HG03045 (cell line): ENCODE results near the gene SCYGR7.
"Not testable (repeated sequence)": the region's sequence is repeated elsewhere in the genome, so short reads cannot be mapped to it uniquely, and the experiment has no call there.

Source experiments
- ATAC-seq: cut with Tn5 transposase; IDR thresholded peaks from one replicate; pipeline ENCODE4 v1.9.1; 2021; ENCODE audit warnings: mild to moderate bottlenecking, moderate library complexity; ENCODE audit not compliant: unreplicated experiment

The SCYGR7 gene, protein sequence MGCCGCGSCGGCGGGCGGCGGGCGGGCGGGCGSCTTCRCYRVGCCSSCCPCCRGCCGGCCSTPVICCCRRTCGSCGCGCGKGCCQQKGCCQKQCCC

DNA sequence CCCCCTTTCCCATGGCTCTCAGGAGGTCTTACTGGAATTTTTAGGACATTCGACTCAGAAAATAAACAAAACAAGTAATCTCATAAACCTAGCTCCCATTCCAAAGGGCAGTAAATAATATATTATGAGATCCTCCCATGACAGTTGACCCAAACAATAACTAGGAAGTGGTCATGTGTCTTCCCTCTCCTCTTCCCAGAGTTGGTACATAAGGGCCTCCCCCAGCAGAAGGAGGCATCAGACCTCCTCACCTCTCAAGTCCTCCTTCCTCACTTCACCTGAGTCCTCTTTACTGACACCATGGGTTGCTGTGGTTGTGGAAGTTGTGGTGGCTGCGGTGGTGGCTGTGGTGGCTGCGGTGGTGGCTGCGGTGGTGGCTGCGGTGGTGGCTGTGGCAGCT is at the start of gene SCYGR7:
SCYGR7 (plus strand) TSS at position 301 of the 400 bp plus-strand sequence; CDS start at position 301, 0 bp downstream.
- no peak for ATAC-seq

DNA sequence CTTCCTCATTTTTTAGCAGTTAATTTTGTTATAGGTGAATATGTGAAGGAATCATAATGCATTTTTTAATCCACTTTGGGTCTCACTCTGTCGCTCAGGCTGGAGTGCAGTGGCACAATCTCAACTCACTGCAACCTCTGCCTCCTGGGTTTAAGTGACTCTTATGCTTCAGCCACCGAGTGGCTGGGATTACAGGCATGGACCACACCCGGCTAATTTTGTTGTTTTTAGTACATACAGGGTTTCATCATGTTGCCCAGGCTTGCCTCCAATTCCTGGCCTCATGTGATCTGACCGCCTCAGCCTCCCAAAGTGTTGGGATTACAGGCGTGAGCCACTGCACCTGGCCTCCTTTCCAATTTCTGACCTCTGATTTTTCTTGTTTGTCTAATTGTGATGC is 43.9 kb upstream of the SCYGR7 start:
- ATAC-seq, result no peak

DNA sequence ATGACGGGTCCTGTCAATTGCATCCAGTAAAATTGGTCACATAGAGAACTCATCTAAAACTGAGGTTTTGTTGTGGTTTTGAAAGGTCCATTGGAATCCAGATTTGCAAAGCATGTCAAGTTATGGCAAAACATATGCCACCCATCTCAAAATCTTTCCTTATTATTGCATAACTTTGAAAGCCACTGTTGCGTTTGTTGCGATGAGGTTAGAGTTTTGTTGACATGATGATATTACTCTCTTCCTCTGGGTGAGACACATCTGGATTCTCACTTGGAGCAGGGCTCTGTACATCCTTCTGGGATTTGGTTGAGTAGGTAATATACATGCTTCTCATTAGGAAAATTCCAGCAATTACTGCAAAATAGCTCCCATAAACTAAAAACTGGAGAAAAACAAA is 40.9 kb upstream of the SCYGR7 start:
- no peak for ATAC-seq

DNA sequence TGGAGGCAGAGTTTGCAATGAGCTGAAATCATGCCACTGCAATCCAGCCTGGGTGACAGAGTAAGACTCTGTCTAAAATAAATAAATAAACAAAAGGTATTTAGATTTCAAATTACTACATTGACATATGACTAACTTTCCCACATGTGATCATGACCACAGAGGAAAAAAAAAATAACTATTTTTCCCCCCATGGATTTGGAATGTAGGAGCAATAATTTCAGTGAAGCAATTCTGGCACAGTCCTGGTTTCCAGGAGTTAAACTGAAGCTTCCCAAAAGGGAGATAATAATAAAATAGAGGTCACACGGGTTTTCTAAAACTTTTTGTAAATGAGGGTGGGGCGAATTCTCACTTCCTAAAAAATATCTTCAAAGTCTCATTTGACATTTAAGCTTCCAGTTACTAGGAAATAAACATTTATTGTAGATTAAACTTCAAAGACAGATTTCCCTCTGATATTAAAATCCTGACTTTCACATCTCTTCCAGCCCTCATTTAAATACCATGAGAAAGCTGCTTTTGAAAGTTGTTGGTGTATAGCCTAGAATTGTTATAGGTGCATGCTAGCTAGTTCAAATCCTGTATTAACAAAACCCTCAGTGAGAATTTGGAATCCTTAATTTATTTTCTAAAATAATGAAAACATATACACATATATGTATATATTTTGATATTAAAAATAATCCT is 31.0 kb upstream of the SCYGR7 start:
- no peak for ATAC-seq

DNA sequence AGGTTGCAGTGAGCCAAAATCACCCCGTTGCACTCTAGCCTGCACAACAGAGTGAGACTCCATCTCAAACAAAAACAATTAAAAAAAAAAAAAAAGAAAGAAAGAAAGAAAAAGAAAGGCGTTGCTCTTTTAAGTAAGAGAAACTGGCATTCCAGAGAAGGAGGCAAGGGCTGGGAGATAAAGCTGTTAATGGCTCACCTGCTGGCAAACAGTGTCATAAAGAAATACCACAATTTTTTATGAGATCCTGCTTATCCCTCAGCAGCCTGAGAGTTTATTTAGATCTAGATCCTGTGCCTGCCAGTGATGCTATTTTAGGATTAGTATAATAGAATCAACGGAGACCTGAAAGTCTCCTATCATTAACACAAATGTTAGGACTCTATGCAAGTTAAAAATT is 26.6 kb upstream of the SCYGR7 start:
- no peak for ATAC-seq

DNA sequence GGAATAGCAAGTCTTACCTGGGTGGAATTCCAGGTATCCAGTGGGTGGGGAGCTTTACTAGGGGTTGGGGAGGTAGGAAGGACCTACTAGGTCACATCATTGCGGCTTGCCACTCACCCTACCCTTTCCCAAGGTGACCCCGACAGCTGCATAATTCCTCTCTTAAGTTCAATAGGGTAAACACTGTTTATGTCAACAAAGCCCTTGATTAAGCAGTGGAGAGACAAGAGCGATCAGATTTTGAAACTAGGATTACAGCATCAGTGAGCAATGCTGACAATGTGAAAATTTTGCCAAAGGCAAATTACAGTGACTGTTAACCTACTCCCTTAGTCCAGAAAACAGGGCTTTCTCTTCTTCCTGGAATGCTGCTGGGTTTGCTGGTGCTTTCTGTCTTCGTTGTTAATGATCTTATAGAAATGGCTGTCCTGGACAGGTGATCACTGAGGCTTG is 24.8 kb upstream of the SCYGR7 start:
- ATAC-seq, result no peak

DNA sequence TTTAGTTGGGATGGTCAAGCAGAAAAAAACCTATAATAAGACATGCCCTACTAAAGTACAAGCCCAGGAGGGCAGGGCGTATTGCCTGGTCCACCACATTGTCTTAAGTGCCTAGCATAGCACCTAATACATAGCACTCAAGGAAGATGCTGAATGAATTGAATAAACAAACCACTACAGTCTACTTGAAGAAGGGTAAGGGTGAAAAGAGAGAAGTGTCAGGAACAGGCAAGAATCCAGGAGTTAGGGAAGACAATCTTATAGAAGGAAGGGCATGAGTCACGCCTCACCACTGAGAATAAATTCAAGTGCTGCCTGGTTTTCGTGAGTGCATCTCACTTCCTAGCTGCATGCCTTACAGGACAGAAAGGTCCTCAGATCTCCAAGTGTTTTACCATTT is 24.2 kb upstream of the SCYGR7 start:
- no peak for ATAC-seq

DNA sequence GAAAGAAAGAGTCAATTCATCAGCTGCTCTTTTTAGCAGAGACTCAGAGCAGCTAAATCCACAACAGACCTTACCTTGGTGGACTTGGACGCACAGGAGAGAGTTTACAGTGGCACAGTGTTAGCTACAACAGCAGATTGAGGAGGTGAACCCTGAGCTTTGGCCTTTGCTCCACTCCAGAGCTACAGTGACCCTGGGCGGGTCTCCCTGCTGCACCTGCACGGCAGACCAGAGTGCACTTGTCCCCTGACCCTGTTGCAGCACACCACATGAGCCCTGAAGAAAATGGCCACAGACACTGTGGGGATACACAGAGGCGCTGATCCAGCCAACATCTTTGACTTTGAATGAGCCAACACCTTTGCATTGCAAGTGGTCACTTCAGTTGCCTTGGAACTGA is 21.3 kb upstream of the SCYGR7 start:
- ATAC-seq, result no peak

DNA sequence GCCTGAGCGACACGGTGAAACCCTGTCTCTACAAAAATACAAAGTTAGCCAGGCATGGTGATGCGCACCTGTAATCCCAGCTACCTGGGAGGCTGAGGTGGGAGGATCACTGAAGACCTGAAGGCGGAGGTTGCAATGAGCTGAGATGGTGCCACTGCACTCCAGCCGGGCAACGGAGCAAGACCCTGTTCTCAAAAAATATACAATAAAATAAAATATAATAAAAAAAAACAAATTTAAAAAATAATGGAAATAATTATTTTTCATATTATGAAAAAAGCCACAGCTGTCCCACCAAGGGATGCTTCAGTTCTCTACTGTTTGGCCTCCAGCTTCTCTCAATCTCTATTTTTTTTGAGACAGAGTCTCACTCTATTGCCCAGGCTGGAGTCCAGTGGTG is 20.7 kb upstream of the SCYGR7 start:
- no peak for ATAC-seq

DNA sequence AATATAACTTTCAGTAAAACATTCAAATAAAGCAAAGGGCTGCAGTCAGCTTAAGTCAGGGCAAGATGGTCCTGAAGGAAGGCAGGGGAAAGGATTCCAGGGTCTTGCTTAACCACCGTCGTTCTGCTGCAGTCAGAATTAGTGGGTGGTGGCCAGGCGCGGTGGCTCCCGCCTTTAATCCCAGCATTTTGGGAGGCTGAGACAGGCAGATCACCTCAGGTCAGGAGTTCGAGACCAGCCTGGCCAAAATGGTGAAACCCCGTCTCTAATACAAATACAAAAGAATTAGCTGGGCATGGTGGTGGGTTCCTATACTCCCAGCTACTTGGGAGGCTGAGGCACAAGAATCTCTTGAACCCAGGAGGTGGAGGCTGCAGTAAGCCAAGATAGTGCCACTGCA is 17.1 kb upstream of the SCYGR7 start:
- ATAC-seq, result no peak

DNA sequence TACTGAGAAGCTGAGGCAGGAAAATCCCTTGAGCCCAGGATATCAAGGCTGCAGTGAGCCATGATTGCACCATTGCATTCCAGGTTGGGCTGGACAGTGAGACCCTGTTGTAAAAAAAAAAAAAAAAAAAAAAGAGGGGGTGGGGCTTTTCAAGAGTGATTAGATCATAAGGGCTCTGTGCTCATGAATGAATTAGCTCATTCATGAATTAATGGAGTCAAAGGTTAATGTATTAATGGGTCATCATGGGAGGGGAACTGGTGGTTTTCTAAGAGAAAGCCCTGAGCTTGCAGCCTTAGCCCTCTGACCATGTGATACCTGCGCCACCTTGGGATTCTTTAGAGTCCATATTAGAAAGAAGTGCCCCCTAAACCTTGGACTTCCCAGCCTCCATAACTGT is 14.8 kb upstream of the SCYGR7 start:
- no peak for ATAC-seq

DNA sequence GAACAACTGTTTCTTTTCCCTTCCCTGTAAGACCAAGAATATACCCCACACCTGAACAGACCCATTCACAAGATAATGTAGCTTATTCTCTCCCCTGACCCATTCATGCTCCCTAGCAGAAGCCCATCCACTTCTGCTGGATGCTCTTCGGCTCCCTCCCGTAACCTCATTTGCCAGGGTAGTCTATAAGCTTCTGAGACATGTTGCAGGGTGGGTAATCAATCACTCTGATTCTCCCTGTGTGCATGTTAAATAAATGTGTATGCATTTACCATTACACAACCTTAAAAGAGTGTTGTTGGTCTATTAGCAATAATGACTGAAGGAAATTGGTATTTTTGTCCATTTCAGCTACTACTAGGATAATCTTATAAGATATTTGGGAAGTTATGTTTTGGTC is 11.6 kb upstream of the SCYGR7 start:
- ATAC-seq, result no peak

DNA sequence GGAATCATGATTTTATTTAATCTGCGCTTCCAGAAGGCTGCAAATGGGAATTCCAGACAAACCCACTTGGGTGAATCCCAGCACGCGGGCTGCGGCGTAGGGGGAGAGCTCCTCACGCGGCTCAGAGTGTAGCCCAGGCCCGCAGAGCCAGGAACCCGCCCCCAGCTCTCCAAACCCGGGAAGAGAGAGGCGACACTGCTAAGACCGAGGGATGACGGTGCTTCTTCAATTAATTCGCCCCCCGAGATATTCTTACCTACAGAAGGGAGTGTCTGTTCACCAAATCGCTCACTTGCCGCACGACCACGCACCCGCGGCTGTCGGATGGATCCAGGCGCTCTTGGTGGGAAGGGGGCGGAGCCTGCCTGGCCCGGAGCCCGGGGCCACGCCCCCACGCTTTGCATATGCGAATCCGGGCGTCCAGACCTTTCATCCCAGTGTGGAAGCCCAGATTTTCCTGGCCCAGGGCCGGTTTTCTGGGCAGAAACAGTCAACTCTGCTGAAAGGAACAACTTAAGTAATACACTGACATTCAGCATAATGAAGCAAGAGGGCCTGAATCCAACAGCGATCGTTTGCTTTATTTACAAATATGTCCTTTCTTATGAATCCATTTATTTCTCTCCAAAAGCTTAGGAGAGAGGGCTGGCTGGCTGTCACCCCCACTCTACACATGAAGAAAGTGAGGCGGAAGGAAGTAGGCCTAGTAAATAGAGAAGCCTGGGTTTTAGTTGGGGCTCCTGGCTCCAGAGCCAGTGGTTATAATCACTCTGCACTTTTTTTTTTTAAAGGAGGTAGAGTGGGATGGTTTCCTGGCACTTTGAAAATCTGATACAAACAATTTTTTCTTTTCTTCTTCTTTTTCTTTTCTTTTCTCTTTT is 10.2 kb upstream of the SCYGR7 start, which contains the start of gene SLC19A3:
SLC19A3 (minus strand) TSS at position 342 of the 881 bp plus-strand sequence. CDS start 15,710 bp downstream, outside the sequence.
- ATAC-seq, result no peak

DNA sequence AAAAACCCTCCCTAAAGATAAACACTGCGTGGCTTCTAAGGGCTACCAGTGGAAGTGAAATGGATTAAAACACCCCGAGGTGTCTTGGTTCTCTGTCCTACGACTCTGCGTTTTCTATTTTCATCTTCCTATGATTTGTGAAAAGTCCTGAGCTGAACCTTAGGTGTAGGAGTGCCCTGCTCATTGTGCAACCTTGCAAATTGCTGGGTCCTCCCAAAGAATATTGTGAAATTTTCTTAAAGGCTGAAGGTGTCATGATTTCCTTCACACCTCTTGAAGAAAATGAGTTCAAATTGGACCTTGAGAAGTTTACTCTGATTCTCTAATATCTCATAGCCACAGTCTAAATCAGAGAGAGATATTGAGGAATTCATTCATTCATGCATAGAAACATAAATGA is 8.5 kb upstream of the SCYGR7 start:
- ATAC-seq, result no peak

DNA sequence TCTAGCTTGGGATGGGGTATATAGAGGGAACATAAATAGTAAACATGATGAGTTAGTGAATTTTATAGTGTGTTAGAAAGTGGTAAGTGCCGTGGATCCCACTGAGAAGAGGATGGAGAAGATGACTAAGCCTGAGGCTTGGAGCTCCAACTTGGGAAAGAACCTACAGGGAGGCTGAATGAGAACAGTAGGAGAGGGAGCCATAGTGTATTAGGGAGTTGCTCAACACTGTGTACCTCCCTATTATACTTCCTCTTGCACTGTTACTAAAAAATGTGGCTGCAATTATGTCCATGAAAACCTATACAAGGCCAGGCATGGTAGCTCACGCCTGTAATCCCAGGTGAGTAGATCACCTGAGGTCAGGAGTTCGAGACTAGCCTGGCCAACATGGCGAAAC is 7.5 kb upstream of the SCYGR7 start:
- no peak for ATAC-seq

DNA sequence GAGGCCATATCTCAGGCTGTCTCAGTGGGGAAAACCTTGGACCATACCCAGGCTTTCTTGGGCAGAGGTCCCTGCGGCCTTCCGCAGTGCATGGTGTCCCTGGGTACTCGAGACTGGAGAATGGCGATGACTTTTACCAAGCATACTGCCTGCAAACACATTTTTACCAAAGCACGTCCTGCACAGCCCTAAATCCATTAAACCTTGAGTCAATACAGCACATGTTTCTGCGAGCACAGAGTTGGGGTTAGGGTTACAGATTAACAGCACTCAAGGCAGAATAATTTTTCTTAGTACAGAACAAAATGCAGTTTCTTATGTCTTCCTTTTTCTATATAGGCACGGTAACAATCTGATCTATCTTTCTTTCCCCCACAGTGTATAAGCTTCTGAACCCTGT is 5.3 kb upstream of the SCYGR7 start:
- not testable (repeated sequence) for ATAC-seq

DNA sequence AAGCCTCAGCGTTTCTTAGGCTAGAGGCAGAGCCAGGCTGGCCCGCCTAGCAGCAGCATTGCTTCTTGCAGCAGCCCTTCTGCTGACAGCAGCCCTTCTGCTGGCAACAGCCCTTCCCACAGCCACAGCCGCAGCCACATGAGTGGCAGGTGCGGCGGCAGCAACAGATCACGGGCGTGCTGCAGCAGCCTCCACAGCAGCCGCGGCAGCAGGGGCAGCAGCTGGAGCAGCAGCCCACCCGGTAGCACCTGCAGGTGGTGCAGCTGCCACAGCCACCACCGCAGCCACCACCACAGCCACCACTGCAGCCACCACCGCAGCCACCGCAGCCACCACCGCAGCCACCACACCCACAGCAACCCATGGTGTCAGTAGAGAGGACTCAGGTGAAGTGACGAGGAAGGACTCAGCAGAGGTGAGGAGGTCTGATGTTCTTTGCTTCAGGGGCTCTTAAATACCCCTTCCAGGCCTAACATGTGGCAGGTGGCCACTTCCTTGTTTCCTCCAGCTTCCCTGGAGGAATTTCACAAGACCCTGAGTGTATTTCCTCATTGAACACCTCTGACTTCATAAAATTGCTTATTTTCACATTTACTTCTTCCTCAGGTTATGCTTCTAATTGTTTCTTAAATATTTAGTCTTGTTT is 3.6 kb upstream of the SCYGR7 start, which contains the start of gene SCYGR6:
SCYGR6 (minus strand) TSS at position 364 of the 646 bp plus-strand sequence; CDS start at position 364, 0 bp downstream.
- ATAC-seq, result no peak

DNA sequence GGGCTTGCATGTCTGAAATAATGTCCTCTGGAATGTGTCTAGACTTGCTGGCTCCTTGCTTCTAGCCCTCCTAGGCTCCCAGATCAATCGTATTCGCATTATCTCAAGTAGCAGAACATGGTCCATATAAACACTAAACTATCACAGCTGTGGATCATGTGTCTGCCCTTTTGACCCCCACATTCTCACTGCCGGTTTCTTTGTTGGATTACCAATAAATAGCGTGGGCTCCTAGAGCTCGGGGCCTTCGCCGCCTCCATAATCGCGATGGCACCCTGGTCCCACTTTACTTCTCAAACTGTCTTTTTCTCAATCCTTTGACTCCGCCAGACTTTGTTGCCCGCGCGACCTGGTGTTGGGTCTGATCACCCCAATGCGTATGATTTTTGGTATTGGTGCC is 11.2 kb downstream of the SCYGR7 start:
- no peak for ATAC-seq

DNA sequence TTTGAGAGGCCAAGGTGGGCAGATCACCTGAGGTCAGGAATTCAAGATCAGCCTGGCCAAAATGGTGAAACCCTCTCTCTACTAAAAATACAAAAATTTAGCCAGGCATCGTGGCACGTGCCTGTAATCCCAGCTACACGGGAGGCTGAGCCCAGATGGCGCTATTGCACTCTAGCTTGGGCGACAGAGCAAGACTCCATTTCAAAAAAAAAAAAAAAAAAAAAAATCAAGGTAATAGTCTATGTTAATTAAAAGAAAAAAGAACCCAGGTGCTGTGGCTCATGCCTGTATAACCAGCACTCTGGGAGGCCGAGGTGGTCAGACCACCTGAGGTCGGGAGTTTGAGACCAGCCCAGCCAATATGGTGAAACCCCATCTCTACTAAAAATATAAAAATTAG is 12.6 kb downstream of the SCYGR7 start:
- not testable (repeated sequence) for ATAC-seq

DNA sequence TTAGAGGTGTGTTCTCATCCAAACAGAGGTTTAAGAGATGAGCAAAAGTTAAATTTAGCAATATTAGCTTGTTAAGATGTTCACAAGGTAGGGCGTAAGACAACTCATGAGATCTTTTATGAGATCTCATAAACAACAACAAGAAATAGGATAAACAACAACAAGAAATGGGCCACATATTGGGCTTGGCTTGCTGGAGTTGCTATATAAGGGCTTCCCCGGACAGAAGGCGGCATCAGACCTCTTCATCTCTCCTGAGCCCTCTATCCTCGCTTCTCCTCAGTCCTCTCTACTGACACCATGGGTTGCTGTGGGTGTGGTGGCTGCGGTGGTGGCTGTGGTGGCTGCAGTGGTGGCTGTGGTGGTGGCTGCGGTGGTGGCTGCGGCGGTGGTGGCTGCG is 17.5 kb downstream of the SCYGR7 start, which contains the start of gene SCYGR8:
SCYGR8 (plus strand) TSS at position 301 of the 400 bp plus-strand sequence; CDS start at position 301, 0 bp downstream.
- ATAC-seq, result no peak

DNA sequence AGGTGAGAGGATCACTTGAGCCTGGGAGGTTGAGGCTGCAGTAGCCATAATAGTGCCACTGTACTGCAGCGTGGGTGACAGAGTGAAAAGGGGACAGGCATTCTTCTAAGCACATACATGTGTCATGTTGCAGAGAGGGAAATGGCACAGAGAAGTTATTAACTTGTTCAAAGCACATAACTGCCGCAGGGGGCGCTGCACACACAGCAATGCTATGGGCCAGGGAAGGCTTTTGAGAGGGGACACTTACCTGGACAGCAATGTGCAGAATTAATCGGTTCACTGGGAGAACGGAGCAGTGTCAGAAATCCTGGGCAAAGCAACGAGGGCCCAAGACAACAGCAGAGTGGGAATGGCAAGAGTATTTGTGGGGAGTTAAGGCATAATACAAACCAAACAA is 19.9 kb downstream of the SCYGR7 start:
- ATAC-seq, result no peak
